G401.6 (cell line): ENCODE measurements around the gene KCTD15.
"Not testable (repeated sequence)": the region's sequence is repeated elsewhere in the genome, so short reads cannot be mapped to it uniquely, and the experiment has no call there.

ENCODE experiments used
- FAIRE-seq: peaks from 2 replicates; lab custom pipeline; 2012; peaks lifted over from hg19 to GRCh38; lab: Jason Lieb, UNC

KCTD15 gene

GRCh38 chr19:33814181-33815165 lies 17.8 kb downstream of the KCTD15 start:
- no peak for FAIRE-seq

- no peak for FAIRE-seq
Observed at GRCh38 chr19:33815380-33816340, 19.0 kb downstream of the KCTD15 start.

- no peak for FAIRE-seq
Observed at GRCh38 chr19:33818411-33818810, 21.7 kb downstream of the KCTD15 start.

GRCh38 chr19:33819078-33819477 lies 22.4 kb downstream of the KCTD15 start:
- FAIRE-seq, result not testable (repeated sequence)

- no peak for FAIRE-seq
Observed at GRCh38 chr19:33819506-33819879, 22.8 kb downstream of the KCTD15 start.

- no peak for FAIRE-seq
Observed at GRCh38 chr19:33819880-33820781, 23.5 kb downstream of the KCTD15 start.

GRCh38 chr19:33821871-33822270 lies 25.2 kb downstream of the KCTD15 start:
- FAIRE-seq, result no peak

- FAIRE-seq, result no peak
Observed at GRCh38 chr19:33823341-33823740, 26.7 kb downstream of the KCTD15 start.

- FAIRE-seq, result no peak
Observed at GRCh38 chr19:33825556-33825955, 28.9 kb downstream of the KCTD15 start.

GRCh38 chr19:33826521-33826920 lies 29.9 kb downstream of the KCTD15 start:
- no peak for FAIRE-seq

GRCh38 chr19:33828266-33829075 lies 31.8 kb downstream of the KCTD15 start:
- FAIRE-seq, result no peak

- no peak for FAIRE-seq
Observed at GRCh38 chr19:33830264-33830663, 33.6 kb downstream of the KCTD15 start.

GRCh38 chr19:33831825-33832224 lies 35.2 kb downstream of the KCTD15 start:
- no peak for FAIRE-seq

- FAIRE-seq, result no peak
Observed at GRCh38 chr19:33832633-33833032, 36.0 kb downstream of the KCTD15 start.

GRCh38 chr19:33840382-33840781 lies 43.7 kb downstream of the KCTD15 start:
- no peak for FAIRE-seq

- FAIRE-seq, result no peak
Observed at GRCh38 chr19:33840783-33841182, 44.1 kb downstream of the KCTD15 start.

GRCh38 chr19:33841685-33842084 lies 45.0 kb downstream of the KCTD15 start:
- no peak for FAIRE-seq

GRCh38 chr19:33844478-33844877 lies 47.8 kb downstream of the KCTD15 start:
- FAIRE-seq, result no peak

- no peak for FAIRE-seq
Observed at GRCh38 chr19:33845498-33845897, 48.8 kb downstream of the KCTD15 start.

GRCh38 chr19:33849551-33850147 lies 53.0 kb downstream of the KCTD15 start:
- FAIRE-seq, result no peak
